Hematopoietic multipotent progenitor cell treated with erythropoietin and hydrocortisone succinate and interleukin-3 and kit ligand, for 15 days (in vitro differentiated cells): ENCODE data around the gene TBPL2.
A peak's percentile ranks its signal among the peaks of the same experiment; 100 is the strongest.

Experiments
- DNase-seq: peaks from one replicate; pipeline ENCODE4 v3.0.0-alpha.2; 2015; ENCODE audit warnings: low spot score

The TBPL2 gene

DNA sequence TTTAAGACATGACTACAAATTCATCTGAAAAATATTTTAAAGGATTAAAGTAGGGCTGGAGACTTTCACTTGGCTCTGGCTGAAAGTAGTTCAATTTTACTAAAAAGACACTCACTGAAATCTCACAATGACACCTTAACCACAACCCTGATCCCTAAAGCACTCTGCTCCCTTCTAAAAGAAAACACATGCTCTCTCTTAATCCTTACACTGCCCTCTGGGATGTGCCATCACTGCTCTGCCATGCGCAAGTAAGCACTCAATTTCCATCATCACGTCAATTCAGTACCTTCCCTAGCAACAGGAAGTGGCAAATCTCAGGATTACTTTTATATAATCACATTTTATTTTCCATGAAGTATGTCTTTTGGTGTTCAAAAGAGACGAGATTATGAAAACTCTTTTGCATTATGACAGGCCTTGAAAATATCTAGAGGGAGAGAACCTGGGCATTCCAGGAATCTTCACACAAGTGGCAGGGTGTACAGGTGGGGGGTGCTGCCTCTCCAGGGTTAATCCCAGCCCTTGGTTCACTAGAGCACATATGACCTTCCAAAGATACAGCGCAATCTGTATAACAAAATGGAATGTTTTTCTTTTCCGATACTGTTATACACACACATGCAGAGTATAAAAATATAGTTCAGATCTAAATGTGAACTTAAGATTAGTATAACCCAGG lies 36.1 kb downstream of the TBPL2 start:
- no peak for DNase-seq

GRCh38 chr14:55401751-55402150 lies 38.7 kb downstream of the TBPL2 start:
- no peak for DNase-seq

GRCh38 chr14:55399852-55400251 lies 40.6 kb downstream of the TBPL2 start:
- DNase-seq = no peak

- DNase-seq = no peak
Measured at GRCh38 chr14:55399183-55399582, 41.2 kb downstream of the TBPL2 start.

DNA sequence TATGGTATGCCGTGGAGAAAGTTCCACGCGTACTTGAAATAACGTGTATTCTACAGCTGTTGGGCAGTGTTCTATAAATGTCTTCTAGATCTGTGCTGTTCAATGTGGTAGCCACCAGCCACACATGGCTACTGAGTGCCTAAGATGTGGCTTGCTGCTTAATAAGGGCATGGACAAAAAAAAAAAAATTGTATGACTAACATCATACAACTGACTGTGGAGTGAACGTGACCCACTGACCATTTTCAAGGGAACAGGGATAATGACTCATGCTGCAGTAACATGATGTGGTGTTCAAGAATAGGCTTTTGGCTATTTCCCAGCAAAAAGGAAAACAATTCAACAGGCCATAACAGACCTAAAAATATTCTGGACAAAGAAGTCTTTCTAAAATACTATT lies 41.7 kb downstream of the TBPL2 start:
- DNase-seq = no peak

DNA sequence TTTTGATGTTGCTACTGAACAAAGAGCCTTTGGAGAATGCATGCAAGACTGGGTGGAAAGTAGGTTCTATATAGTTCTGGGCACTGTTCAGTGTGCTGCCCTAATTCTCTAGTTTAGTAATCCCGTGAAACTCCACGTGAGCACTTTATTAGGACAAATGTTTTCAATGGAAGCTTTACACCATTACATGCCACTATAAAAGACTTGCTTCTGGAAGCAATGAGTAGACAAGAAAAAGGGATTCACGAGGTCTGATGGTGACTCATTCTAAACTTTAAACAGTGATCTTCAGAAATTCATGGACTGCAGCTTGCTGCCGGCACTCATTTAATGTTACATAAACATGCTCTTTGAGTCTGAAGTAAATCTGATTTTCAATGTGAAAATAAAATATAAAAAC lies 51.1 kb downstream of the TBPL2 start:
- no peak for DNase-seq

DNA sequence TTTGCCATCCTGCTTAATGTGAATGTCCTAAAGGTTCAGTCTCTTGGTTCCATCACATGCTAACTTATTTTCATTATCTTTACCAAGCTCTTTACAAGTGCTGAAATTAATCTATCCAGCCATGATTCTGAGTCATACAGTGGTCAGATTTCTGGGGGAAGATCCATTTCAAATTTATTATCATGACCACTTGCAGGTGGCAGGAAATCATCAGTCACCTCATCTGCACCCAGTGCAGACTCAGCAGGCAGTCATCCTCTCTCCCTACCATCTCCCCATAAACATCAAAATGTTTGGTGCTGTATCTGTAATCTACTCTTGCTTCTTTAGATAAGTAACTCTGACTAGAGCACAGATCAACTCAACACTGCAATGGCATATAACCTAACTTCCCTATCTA lies 52.3 kb downstream of the TBPL2 start:
- peak; percentile 54 for DNase-seq

GRCh38 chr14:55387121-55387520 lies 53.3 kb downstream of the TBPL2 start:
- peak; percentile 45 for DNase-seq

GRCh38 chr14:55386037-55386808 lies 54.2 kb downstream of the TBPL2 start:
- peak; percentile 86 for DNase-seq

DNA sequence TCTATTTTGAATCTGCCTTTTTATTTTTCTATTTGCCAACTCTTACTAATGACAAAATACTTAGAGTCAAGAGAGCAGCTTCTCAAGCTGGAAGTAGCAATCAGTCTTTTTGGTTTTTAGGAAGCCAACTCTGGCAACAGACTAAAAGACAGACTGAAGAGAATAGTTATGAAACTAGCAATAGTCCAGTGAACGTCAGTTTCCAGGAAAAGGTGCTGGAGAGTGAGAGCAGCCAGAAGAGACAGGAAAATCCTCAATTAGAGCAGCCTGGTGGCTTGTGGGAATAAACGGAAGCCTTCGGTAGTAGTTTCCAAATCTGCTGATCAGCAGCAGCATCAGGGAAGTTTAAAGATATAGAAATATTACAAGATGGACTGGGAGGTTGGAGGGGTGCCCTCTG lies 55.9 kb downstream of the TBPL2 start:
- peak; percentile 50 for DNase-seq

DNA sequence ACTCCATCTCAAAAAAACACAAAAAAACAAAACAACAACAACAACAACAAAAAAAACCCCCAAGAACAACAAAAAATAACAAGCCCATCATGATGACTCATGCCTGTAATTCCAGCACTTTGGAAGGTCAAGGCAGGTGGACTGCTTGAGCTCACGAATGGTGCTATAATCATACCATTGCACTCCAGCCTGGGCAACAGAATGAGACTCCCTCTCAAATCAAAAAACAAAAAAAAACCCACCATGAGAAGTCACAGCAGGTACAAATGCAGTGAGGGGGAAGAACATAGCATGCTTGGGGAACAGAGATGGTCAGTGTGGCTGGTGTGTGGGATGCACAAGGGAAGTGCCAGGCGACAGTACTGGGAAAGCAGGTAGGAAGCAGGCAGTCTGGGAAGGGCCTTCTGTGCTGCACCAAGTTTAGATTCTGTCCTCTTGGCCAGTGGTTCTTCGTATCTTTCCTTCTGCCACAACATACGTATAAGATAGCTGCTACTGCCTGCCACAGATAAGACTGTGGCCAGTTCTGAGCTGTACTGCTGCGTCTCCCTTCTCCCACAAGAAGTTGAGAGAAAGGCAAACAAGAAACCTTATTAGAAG lies 56.8 kb downstream of the TBPL2 start:
- peak; percentile 90 for DNase-seq

DNA sequence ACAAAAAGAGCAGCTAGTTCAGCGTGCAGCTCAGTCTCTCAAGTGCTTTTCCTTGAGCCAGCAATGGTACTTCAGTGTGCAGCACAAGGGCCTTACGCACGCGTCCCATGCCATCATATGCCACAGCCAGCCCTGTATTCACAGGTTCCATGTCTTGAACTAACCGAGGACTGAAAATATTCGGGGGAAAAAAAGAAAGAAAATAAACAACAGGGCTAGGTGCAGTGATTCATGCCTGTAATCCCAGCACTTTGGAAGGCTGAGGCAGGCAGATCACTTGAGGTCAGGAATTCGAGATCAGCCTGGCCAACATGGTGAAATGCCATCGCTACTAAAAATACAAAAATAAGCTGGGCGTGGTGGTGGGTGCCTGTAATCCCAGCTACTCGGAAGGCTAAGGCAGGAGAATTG lies 57.4 kb downstream of the TBPL2 start:
- DNase-seq = peak; percentile 34

DNA sequence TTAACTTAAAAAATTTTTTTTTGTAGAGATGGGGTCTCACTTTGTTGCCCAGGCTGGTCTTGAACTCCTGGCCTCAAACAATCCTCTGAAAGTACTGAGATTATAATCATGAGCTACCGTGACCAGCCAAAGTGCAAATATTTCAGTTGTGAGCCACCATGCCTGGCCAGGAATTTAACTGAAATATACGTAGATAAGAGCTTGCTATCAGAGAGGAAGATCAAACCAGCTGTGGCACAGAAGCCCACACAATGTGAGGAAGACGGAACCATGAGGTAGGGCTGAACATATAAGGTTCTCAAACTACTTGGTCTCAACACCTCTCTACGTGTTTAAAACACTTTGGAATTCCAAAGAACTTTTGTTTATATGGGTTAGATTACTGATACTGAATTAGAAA lies 57.9 kb downstream of the TBPL2 start:
- peak; percentile 31 for DNase-seq

DNA sequence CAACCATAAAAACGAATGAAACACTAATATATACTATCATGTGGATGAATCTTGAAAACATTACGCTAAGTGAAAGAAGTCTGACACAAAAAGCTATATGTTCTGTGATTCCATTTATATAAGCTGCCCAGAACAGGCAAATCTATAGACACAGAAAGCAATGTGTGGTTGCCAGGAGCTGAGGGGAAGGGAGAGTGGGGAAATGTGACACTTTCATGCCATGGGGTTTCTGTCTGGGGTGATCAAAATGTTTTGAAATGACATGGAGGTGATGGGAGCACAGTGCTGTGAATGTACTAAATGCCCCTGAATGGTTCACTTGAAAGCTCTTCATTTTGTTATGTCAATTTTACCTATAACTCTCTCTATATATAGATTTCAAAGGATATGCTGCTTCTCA lies 58.9 kb downstream of the TBPL2 start:
- DNase-seq = no peak

- DNase-seq = no peak
Measured at GRCh38 chr14:55381040-55381439, 59.4 kb downstream of the TBPL2 start.

GRCh38 chr14:55377236-55377635 lies 63.2 kb downstream of the TBPL2 start:
- no peak for DNase-seq

GRCh38 chr14:55374771-55375170 lies 65.6 kb downstream of the TBPL2 start:
- no peak for DNase-seq

DNA sequence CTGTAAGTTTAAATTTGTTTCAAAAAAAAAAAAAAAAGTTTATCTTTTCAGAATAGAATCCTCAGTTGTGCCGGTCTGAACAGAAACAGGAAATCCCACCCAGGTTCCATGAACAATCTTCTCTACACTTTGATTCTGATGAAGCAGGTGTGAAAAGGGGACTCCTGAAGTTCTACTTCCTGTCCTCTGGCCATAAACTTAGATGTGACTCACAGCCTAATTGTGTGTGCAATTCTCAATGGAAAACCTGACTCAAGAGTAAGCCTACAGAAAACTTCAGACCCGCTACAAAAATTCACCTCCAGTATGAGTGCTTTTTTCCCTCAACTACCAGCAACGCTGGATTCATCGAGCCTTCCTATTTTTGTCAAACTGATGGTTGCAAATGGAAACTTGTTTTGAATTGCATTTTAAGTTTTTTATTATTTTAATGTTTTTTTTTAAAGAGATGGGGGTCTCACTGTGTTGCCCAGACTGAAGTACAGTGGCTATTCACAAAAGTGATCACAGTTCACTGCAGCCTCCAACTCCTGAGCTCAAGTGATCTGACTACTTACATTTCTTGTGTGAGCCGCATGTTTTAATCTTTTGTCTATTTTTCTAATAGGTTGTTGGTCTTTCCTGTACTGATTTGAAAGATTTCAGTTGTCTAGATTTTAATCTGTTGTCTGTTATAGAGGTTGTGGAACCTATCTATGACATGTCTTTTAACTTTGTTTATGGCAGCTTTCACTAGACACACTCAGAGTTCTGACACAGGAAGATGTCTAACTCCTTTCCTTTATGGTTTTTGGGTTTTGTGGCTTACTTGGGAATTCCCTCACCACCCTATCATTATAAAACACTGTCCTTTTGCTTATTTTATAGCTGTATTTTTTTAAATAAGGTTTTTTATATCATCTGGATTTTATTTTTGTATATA lies 66.4 kb downstream of the TBPL2 start:
- no peak for DNase-seq

- peak; percentile 50 for DNase-seq
Measured at GRCh38 chr14:55372825-55373224, 67.6 kb downstream of the TBPL2 start.

GRCh38 chr14:55372423-55372822 lies 68.0 kb downstream of the TBPL2 start:
- no peak for DNase-seq

GRCh38 chr14:55370883-55371455 lies 69.4 kb downstream of the TBPL2 start:
- DNase-seq = peak; percentile 92

DNA sequence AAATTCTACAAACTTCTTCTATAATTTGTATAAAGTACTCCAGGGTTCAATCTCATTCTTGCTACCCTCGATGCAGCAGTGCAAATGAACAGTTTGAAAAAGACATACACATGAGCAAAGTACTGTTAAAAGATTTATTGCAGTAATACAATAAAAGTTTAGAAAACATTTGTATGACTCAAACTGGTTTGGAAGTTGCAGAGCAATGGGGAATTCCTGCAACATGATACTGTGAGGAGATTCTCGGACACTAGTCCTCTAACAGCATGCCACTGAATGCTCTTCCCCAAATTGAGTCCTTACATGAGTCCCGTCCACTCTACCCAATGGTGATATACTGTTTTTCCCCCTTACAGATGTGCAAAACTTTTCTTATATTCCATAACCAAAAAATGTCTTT lies 74.1 kb downstream of the TBPL2 start:
- no peak for DNase-seq
